GM19372 (cell line): ENCODE measurements around the gene PTPRA.
"Not testable (repeated sequence)": the region's sequence is repeated elsewhere in the genome, so short reads cannot be mapped to it uniquely, and the experiment has no call there.

ENCODE experiments used
- ATAC-seq: cut with Tn5 transposase; IDR thresholded peaks from one replicate; pipeline ENCODE4 v1.9.1; 2021; ENCODE audit warnings: mild to moderate bottlenecking, low read depth, moderate library complexity; ENCODE audit not compliant: unreplicated experiment

Gene PTPRA

DNA sequence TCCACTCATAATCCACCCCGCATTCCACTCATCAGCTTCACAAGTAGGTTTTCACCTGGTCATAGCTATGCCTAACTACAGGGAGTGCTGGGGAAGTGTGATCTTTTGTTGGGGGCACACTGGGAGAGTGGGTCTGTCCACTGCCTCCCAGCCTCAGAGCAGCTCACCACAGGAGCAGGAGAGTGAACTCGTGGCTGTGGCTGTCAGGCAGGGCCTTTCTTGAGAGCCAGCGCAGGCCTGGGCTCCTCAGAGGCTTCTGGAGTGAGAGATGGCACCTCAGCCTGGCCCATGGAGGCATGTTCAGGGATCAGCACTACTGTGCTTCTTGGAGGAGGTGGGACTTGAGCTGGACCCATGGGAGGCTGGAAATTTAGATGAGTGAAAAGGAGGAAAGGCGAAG lies 166.1 kb downstream of the PTPRA start:
- ATAC-seq, result no peak

DNA sequence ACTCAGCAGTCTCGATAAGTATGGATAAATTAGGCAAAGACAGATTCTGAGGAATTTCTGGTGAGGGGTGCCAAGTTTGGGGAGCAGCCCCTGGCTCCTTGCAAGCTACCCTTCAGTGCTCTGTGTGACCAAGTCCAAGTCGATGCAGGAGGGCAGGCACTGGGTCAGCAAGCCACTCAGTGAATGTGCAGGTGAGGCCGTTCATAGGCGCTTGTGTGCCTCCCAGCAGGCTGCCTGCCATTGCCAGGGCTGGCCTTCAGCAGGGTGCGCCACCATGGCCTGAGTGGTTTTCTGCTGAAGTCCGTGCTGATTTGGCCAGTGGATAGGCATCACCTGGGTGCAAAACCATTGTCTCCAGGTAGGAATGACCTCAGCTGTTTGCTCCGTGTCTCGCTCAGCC lies 166.8 kb downstream of the PTPRA start:
- ATAC-seq, result no peak

GRCh38 chr20:3041854-3042409 lies 168.7 kb downstream of the PTPRA start:
- no peak for ATAC-seq

DNA sequence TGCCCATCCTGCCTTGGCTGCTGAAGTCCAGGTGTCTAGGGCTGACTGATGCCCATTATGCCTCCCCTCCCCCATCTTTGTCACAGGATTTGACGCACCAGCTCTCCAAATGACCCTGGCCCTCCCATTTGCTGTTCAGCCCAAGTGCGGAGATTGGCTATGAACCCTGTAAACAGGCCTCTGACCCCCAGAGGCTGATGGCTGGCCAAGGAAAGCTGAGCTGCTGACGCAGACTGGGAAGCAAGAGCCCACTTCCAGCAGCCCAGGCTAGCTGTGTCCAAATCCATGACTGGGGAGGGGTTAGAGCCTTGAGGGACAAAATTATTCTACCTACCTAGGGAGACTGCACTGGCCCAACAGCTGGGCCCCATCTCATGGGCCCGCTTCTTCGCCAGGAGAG lies 169.3 kb downstream of the PTPRA start:
- no peak for ATAC-seq

DNA sequence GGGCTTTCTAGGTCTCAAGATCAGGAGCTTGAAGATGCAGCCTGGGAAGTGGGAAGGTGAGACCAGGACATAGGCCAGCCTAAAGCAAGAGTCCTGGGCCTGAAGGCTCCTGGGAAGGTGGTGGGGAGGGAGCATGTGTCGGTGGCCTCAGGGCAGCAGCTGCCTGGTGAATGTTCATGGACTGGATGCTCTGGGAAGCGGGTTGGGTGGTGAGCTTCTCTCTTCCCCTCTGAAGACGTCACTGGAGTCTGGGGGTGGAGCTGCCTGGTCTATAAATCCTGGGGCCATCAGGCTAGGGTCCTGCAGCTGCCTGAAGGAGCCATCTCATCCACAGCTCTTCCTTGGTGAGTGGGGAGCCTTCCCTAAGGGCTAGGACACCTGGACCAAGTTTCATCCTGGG lies 170.0 kb downstream of the PTPRA start, which contains the start of gene GNRH2:
Gene GNRH2, plus strand, starts transcription at position 301 of the 400 bp plus-strand sequence. CDS start 793 bp downstream, outside the sequence.
- ATAC-seq, result no peak

GRCh38 chr20:3044336-3044965 lies 171.2 kb downstream of the PTPRA start:
- ATAC-seq, result no peak

GRCh38 chr20:3045042-3045815 lies 171.9 kb downstream of the PTPRA start:
- ATAC-seq, result peak; percentile 45

DNA sequence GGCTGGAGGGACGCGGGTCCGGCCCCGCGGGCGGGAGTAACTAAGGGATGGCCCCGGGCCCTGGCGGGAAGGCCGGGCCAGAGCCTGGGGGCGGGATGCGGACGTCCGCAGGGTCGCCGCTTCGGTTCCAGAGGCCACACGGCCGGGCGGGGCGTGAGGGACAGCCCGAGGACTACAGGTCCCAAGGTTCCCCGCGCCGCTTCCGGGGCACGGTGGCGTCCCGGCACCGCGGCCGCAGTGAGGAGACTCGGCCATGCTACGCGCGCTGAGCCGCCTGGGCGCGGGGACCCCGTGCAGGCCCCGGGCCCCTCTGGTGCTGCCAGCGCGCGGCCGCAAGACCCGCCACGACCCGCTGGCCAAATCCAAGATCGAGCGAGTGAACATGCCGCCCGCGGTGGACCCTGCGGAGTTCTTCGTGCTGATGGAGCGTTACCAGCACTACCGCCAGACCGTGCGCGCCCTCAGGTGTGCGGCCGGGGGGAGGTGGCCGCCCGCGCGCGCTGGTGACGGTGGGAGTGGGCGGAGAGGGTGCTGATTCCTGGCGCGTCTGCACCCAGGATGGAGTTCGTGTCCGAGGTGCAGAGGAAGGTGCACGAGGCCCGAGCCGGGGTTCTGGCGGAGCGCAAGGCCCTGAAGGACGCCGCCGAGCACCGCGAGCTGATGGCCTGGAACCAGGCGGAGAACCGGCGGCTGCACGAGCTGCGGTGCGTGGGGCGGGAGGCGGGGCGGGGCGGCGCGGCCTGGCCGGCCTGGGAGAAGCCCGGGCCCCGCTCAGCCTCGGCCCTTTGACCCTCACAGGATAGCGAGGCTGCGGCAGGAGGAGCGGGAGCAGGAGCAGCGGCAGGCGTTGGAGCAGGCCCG lies 172.8 kb downstream of the PTPRA start, which contains the start of gene MRPS26:
Gene MRPS26, plus strand, starts transcription at position 237 of the 861 bp plus-strand sequence. Its CDS starts 17 bp downstream, at position 254.
- peak; percentile 92 for ATAC-seq

DNA sequence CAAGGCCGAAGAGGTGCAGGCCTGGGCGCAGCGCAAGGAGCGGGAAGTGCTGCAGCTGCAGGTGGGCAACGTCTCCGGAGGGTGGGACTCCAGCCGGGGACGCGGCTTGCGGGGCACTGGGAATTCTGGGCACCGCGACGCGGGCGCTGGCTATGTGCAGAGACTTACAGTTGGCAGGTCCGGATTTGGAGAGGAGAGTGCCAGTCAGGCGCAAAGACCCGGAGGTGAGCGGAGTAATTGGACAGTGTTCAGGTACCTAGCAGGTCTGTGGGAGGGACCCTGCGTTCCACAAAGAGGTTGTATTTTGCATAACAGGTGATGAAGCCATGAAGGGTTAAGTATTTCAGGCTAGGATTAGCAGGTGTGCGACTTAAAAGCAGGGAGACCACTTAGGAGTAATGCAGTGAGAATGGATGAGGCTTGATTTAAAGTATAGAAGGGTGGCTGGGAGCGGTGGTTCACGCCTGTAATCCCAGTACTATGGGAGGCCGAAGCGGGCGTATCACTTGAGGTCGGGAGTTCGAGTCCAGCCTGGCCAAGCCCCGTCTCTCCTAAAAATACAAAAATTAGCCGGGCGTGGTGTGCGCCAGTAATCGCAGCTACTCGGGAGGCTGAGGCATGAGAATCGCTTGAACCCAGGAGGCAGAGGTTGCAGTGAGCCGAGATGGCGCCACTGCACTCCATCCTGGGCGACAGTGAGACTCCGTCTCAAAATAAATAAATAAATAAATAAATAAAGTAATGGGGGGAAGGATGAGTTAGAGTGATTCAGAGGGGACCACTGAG lies 173.6 kb downstream of the PTPRA start:
- ATAC-seq, result no peak

- ATAC-seq, result no peak
Measured at GRCh38 chr20:3047486-3048419, 174.5 kb downstream of the PTPRA start.

DNA sequence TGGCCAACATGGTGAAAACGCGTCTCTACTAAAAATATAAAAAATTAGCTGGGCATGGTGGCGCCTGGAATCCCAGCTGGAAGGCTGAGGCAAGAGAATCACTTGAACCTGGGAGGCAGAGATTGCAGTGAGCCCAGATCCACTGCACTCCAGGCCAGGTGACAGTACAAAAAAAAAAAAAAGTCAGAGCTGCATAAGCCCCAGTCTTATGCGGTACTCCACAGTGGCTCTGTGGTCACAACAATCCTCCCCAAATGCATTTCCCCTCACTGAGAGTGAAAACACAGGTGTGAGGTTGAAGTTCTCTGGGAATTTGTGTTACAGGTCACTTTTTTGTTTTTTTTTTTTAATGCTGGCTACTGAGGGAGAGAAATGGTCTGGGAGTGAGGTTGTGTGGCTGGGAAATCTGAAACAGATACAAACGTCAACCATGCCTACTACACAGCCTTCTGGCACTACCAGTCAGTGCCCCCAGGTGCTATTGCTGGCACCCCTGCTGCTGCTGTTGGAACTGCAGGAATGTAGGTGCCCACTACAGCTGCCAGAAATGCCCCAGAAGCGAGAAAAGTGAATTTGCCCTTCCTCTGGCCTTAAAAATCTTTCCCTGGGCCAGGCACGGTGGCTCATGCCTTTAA lies 178.2 kb downstream of the PTPRA start:
- ATAC-seq, result no peak

DNA sequence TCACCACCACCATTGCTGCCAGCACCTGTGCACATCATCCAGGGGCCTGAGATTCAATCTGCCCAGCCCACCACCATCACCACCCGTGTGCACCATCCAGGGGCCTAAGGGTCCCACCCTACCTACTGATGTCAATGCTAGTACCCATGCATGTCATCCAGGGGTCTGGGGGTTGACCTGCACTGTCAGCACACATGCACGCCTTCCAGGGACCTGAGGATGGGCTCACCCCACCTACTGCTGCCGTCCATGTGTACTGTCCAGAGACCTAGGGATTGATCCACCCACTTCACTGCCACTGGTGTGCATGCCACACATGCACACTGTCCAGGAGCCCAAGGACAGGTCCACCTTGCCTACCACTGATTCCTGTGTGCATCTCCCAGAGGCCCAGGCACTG lies 186.2 kb downstream of the PTPRA start:
- no peak for ATAC-seq

DNA sequence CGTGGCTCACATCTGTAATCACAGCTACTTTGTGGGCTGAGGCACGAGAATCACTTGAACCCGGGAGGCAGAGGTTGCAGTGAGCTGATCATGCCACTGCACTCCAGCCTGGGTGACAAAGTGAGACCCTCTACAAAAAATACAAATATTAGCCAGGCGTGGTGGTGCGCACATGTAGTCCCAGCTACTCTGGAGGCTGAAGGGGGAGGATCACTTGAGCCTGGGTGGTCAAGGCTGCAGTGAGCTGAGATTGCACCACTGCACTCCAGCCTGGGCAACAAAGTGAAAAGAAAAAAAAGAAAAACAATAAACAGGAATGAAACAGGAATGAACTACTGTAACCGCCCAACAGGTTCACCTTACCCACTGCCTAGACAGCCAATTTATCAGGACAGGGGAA lies 190.8 kb downstream of the PTPRA start:
- ATAC-seq, result not testable (repeated sequence)

DNA sequence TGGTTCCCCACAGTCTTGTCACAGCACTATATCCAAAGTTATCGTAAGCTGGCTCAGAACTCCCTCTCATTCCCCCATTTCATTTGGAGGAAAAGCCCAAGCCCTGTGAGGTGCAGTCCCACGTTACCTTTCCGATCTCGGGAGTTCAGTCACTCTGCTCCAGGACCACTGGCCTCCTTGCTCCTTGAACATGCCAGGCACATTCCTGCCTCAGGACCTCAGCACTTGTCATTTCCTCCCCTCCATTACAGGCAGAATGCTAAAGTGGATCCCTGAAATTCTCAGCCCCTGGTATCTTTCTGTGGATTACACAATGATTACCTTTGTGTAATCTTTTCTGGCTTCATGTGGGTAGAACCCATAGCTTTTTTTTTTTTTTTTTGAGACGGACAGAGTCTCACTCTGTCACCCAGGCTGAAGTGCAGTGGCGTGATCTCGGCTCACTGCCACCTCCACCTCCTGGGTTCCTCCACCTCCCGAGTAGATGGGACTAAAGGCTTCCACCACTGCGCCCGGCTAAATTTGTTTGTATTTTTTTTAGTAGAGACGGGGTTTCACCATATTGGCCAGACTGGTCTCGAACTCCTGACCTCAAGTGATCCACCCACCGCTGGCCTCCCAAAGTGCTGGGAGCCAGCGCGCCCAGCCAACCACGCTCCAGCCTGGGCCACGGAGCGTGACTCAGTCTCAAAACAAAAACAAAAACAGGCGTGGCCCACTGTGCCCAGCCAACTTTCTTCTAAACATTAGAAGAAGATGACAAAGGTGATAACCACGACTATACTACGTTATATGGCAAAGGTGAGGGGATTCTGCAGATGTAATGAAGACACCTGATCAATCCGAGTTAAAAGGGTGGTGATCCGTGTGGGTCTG lies 194.1 kb downstream of the PTPRA start:
- ATAC-seq, result no peak

DNA sequence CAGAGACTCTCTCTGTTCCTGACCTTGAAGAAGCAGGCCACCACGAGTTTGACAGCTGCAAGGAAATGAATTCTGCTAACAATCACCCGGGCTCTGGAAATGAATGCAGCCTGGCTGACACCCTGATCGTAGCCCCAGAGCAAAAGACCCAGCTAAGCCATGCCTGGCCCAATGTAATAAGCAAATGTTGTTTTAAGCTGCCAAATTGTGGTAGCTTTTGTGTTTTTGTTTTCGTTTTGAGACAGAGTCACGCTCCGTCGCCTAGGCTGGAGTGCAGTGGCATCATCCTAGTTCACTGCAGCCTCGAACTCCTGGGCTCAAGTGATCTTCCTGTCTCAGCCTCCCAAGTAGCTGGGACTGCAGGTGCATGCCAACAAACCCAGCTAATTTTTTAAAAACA lies 194.8 kb downstream of the PTPRA start:
- no peak for ATAC-seq

GRCh38 chr20:3068986-3069900 lies 196.0 kb downstream of the PTPRA start:
- no peak for ATAC-seq
